Right ventricle myocardium inferior (tissue), 1 donor: ENCODE results near the gene TFAP2B. TPM values are rescaled to one million over a fixed set of nuclear protein-coding genes. Genes with fewer than 3 reads are reported as not detected.

Experiments
- ATAC-seq: fragments of 200-7000 bp; cut with Tn5 transposase; one replicate; pipeline ENCODE4 v1.9.1; 2020; ENCODE audit warnings: mild to moderate bottlenecking, moderate library complexity
- DNase-seq: peaks from one replicate; pipeline ENCODE4 v3.0.0; 2021; ENCODE audit errors: missing footprints
- intact Hi-C: fragments of 100-400 bp; cut with DNase I; formaldehyde crosslinking; loops from one replicate; pipeline ENCODE4 v1.11.0; 2022
- total RNA-seq: library from RNA; stranded (reverse); fragmentation: NEBNext Ultra II Directional; extraction: Animal tissue kit (Norgen Biotek cat#: 25700); gene quantifications from one replicate; pipeline ENCODE4 v1.2.1, GENCODE V29; 2021
- donor health status: DM: no; HTN: yes; CAD: no; lungs with severe emphysema.

Gene TFAP2B
- total RNA-seq, 1 donor from 2014 or later = 0.03 TPM

DNA sequence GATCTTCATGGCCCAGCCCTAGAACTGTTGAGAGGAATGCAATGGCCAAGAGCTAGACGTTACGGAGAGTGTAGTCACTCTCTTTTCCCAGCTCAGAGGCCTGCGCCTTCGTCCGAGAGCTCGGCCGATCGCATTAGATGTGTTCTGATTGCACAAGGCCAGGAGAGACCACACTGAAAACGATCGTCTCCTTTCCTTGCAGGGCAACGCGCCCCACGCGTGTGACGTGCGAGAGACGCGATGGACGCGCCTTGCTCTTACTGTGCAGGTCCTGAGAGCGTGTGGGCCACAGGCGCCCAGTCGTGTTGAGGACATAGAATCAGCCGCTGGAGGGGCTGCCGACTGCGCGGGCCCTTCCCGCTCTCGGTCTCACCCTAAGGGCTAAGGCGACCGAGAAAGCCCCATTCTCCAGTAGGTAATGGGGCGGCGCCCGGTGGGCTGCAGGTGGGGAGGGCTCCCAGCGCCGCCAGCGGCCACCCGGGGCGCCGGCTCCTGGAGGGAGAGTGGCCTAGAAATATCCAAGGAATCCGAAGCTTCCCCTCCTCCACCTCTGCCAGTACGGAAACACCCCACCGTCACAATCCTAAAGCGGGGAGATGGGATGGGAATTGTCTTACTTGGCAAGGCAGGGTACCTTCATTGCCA is 26.9 kb downstream of the TFAP2B start:
- intact Hi-C loops = no loop called here
- DNase-seq (peak; percentile 73), ATAC-seq (no peak)

DNA sequence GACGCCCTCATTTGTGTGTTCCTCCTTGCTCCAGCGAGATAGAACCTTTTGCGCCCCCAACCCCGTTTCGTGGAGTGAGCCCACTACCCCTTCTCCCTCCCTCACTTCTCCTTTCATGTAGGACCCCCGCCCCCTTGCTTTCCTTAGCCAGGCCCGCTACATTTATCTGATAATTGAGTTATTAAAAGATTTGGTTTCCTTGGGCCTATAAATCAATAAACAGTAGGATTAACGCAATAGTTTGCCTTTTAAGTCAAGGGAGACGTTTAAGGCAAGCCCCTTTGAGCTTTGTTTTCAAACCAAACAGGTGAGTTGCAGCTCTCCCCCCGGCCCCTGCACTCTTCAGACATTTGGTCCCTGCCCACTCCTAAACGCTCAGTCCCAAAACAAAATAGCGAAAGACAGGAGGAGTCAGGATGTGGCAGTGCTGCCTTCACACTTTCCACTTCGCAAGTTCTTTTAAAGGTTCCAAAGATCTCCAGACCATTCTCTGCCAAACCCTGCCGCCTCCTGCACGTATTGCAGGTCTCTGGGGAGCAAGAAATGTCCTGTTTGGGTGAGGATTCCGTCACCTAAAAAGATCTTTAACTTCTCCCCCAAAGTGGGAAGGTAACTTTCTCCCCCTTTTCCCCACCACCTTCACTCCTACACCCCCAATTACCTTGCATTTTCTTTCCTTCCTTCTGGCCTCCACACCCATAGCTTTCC is 27.6 kb downstream of the TFAP2B start:
- ATAC-seq (no peak), DNase-seq (no peak)
- intact Hi-C loops = no loop called here

GRCh38 chr6:50846852-50847155 is 28.1 kb downstream of the TFAP2B start:
- ATAC-seq (no peak), DNase-seq (no peak)
- intact Hi-C loops = no loop called here

- ATAC-seq (no peak), DNase-seq (no peak)
- intact Hi-C loops = no loop called here
Measured at GRCh38 chr6:50847890-50848594, 29.4 kb downstream of the TFAP2B start.

DNA sequence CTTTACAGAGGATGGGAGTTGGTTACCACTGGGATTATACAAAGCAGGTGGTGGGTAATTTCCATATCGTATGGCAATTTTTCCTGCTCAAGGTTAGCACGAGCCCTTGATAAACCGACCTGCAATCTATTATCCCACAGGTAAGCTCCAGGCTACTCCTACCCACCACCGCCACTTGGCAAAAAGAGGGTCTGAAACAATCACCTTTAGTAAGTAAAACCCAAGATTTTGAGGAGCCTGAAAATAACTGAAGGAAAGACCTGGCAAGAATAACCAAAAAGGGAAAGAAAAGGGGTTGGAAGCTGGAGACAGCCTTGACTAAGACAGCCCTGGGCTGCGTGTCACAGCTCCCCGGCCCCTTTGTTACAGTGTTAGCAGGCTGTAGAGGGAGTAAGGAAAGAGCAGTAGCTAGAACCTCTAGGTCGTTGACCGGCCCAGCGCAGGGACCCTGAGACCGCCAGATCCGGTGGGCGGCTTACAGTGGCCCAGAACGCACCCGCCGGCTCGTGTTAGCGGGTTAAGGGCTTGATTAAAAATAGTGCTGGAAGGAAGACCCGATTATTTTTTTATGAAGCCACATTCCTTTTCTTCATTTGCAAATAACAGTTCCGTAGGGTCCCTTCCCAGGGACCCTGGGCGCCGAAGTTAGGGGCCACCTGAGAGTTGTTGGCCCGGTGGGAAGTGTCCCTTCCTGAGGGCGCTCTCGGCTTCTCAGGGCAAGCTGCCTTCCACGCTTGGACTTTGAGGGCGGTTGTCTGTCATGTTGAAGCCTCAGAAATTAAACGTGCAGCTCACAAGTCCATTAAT is 30.5 kb downstream of the TFAP2B start:
- DNase-seq (peak; percentile 50), ATAC-seq (no peak)
- intact Hi-C loops = no loop called here

GRCh38 chr6:50849796-50850180 is 31.1 kb downstream of the TFAP2B start:
- no peak for DNase-seq
- no peak for ATAC-seq
- intact Hi-C loops = no loop called here

GRCh38 chr6:50850223-50851048 is 31.8 kb downstream of the TFAP2B start:
- DNase-seq (peak; percentile 59), ATAC-seq (no peak)
- intact Hi-C loops = no loop called here

- intact Hi-C loops = no loop called here
- DNase-seq (no peak), ATAC-seq (no peak)
Measured at GRCh38 chr6:50851049-50851845, 32.6 kb downstream of the TFAP2B start.

DNA sequence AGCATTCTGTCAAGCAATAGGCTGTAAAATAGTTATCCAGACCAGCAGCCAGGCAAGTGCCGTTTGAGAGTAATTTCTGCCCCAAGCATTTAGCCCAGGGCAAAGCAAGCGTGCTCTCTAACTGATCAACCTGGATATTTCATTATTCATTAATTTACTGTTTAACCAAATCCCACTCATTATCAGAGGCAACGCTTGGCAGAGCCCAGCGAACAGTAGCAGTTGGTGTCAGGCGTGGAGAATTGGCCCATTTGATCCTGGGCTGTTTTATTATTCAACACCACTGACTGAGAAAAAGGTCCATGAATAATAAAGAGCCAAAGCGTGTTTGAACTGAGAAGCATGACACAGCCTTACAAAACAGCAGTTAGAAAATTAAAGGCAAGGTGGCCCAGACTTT is 35.3 kb downstream of the TFAP2B start:
- DNase-seq (no peak), ATAC-seq (no peak)
- intact Hi-C loops = no loop called here

- ATAC-seq = no peak
- intact Hi-C loops = no loop called here
- DNase-seq = no peak
Measured at GRCh38 chr6:50861692-50862091, 43.0 kb downstream of the TFAP2B start.

GRCh38 chr6:50862176-50862575 is 43.5 kb downstream of the TFAP2B start:
- no peak for ATAC-seq
- intact Hi-C loops = no loop called here

GRCh38 chr6:50864601-50865000 is 45.9 kb downstream of the TFAP2B start:
- DNase-seq = no peak
- no peak for ATAC-seq
- intact Hi-C loops = no loop called here

More at GRCh38 chr6:50862176-50862575, 43.5 kb downstream of the TFAP2B start:
- no peak for DNase-seq

- DNase-seq (no peak), ATAC-seq (no peak)
- intact Hi-C loops = no loop called here
Measured at GRCh38 chr6:50868466-50868865, 49.8 kb downstream of the TFAP2B start.

- DNase-seq = no peak
- intact Hi-C loops = no loop called here
- no peak for ATAC-seq
Measured at GRCh38 chr6:50873167-50873566, 54.5 kb downstream of the TFAP2B start.

- DNase-seq (no peak), ATAC-seq (no peak)
- intact Hi-C loops = no loop called here
Measured at GRCh38 chr6:50884364-50884763, 65.7 kb downstream of the TFAP2B start.

GRCh38 chr6:50887112-50887511 is 68.4 kb downstream of the TFAP2B start:
- ATAC-seq = no peak

DNA sequence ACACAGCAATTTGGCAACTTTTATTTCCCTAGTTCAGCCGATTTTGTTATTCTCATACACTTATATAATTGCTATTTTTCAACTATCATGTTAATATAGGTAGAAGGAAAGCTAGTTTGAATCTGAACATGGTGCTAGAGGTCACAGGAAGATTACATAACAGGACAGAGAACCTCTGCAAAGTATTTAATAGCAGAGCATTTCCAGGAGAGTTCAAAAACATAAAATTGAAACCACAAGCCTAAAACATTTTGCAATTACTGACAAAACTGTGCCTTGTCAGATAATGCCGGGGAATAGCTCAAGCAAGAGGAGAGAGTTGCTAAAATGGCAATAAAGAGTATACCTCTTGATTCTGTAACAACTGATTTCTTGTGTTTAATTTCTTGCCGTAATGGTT is 70.8 kb downstream of the TFAP2B start:
- intact Hi-C loops = no loop called here
- ATAC-seq = no peak
- no peak for DNase-seq

More at GRCh38 chr6:50887112-50887511, 68.4 kb downstream of the TFAP2B start:
- intact Hi-C loops = no loop called here
- no peak for DNase-seq

- ATAC-seq = no peak
- intact Hi-C loops = no loop called here
- DNase-seq = no peak
Measured at GRCh38 chr6:50889935-50890334, 71.3 kb downstream of the TFAP2B start.
